ENCODE results near the gene NPAS1.
"Not testable (repeated sequence)": the region's sequence is repeated elsewhere in the genome, so short reads cannot be mapped to it uniquely, and the experiment has no call there.

Gene NPAS1

GRCh38 chr19:47068246-47068645 lies 48.6 kb downstream of the NPAS1 start:
- no peak overlapping the region for H2AFZ ChIP-seq (ENCODE audit: low read length, unreplicated experiment)
- no peaks in the 10 kb centered on the region for H3K79me2 ChIP-seq (ENCODE audit: control insufficient read depth, insufficient read depth, low read length, unreplicated experiment)
- H3K36me3 ChIP-seq (ENCODE audit: insufficient read depth, low read length), result no peaks in the 10 kb centered on the region
- H3K4me1 ChIP-seq (ENCODE audit: control insufficient read depth, insufficient read depth, low read length, unreplicated experiment), result no peaks in the 10 kb centered on the region
- H3K4me3 ChIP-seq (ENCODE audit: low read depth, low read length), result no peak overlapping the region
- no peak overlapping the region for H3K27ac ChIP-seq (ENCODE audit: low read depth, low read length)
- H3K27me3 ChIP-seq (ENCODE audit: insufficient read depth, low read length), result no peaks in the 10 kb centered on the region

- H3K4me3 ChIP-seq (ENCODE audit: low read depth, low read length), result no peak overlapping the region
- no peaks in the 10 kb centered on the region for H3K27me3 ChIP-seq (ENCODE audit: insufficient read depth, low read length)
- H3K79me2 ChIP-seq (ENCODE audit: control insufficient read depth, insufficient read depth, low read length, unreplicated experiment), result no peaks in the 10 kb centered on the region
- H3K27ac ChIP-seq (ENCODE audit: low read depth, low read length), result no peak overlapping the region
- H2AFZ ChIP-seq (ENCODE audit: low read length, unreplicated experiment), result no peak overlapping the region
- H3K36me3 ChIP-seq (ENCODE audit: insufficient read depth, low read length), result no peaks in the 10 kb centered on the region
- no peaks in the 10 kb centered on the region for H3K4me1 ChIP-seq (ENCODE audit: control insufficient read depth, insufficient read depth, low read length, unreplicated experiment)
These were observed 49.3 kb downstream of the NPAS1 start for GRCh38 chr19:47068876-47069406.

GRCh38 chr19:47069795-47070194 lies 50.2 kb downstream of the NPAS1 start:
- H2AFZ ChIP-seq (ENCODE audit: low read length, unreplicated experiment), result no peak overlapping the region
- H3K4me1 ChIP-seq (ENCODE audit: control insufficient read depth, insufficient read depth, low read length, unreplicated experiment), result no peaks in the 10 kb centered on the region
- no peaks in the 10 kb centered on the region for H3K36me3 ChIP-seq (ENCODE audit: insufficient read depth, low read length)
- no peak overlapping the region for H3K4me3 ChIP-seq (ENCODE audit: low read depth, low read length)
- no peak overlapping the region for H3K27ac ChIP-seq (ENCODE audit: low read depth, low read length)
- no peaks in the 10 kb centered on the region for H3K27me3 ChIP-seq (ENCODE audit: insufficient read depth, low read length)
- H3K79me2 ChIP-seq (ENCODE audit: control insufficient read depth, insufficient read depth, low read length, unreplicated experiment), result peaks cover 3% of the 10 kb centered on the region

- Histone ChIP-seq H3K4me3 (ENCODE audit: low read depth, low read length) (no peak overlapping the region), H3K36me3 (ENCODE audit: insufficient read depth, low read length) (no peaks in the 10 kb centered on the region), H3K27me3 (ENCODE audit: insufficient read depth, low read length) (no peaks in the 10 kb centered on the region), H3K79me2 (ENCODE audit: control insufficient read depth, insufficient read depth, low read length, unreplicated experiment) (peaks cover 3% of the 10 kb centered on the region), H3K27ac (ENCODE audit: low read depth, low read length) (no peak overlapping the region), H2AFZ (ENCODE audit: low read length, unreplicated experiment) (no peak overlapping the region), H3K4me1 (ENCODE audit: control insufficient read depth, insufficient read depth, low read length, unreplicated experiment) (no peaks in the 10 kb centered on the region)
These were observed 51.1 kb downstream of the NPAS1 start for GRCh38 chr19:47070756-47071155.

GRCh38 chr19:47071731-47072130 lies 52.1 kb downstream of the NPAS1 start:
- H3K4me1 ChIP-seq (ENCODE audit: control insufficient read depth, insufficient read depth, low read length, unreplicated experiment), result no peaks in the 10 kb centered on the region
- no peaks in the 10 kb centered on the region for H3K36me3 ChIP-seq (ENCODE audit: insufficient read depth, low read length)
- no peak overlapping the region for H3K27ac ChIP-seq (ENCODE audit: low read depth, low read length)
- no peak overlapping the region for H3K4me3 ChIP-seq (ENCODE audit: low read depth, low read length)
- no peaks in the 10 kb centered on the region for H3K27me3 ChIP-seq (ENCODE audit: insufficient read depth, low read length)
- H2AFZ ChIP-seq (ENCODE audit: low read length, unreplicated experiment), result no peak overlapping the region
- peaks cover 3% of the 10 kb centered on the region for H3K79me2 ChIP-seq (ENCODE audit: control insufficient read depth, insufficient read depth, low read length, unreplicated experiment)

GRCh38 chr19:47072323-47072722 lies 52.7 kb downstream of the NPAS1 start:
- Histone ChIP-seq H3K36me3 (ENCODE audit: insufficient read depth, low read length) (no peaks in the 10 kb centered on the region), H3K79me2 (ENCODE audit: control insufficient read depth, insufficient read depth, low read length, unreplicated experiment) (peaks cover 3% of the 10 kb centered on the region), H3K27me3 (ENCODE audit: insufficient read depth, low read length) (no peaks in the 10 kb centered on the region), H3K4me1 (ENCODE audit: control insufficient read depth, insufficient read depth, low read length, unreplicated experiment) (no peaks in the 10 kb centered on the region), H2AFZ (ENCODE audit: low read length, unreplicated experiment) (no peak overlapping the region), H3K27ac (ENCODE audit: low read depth, low read length) (no peak overlapping the region), H3K4me3 (ENCODE audit: low read depth, low read length) (no peak overlapping the region)

GRCh38 chr19:47073574-47073973 lies 53.9 kb downstream of the NPAS1 start:
- Histone ChIP-seq H3K79me2 (ENCODE audit: control insufficient read depth, insufficient read depth, low read length, unreplicated experiment) (peaks cover 3% of the 10 kb centered on the region), H3K4me3 (ENCODE audit: low read depth, low read length) (no peak overlapping the region), H3K27ac (ENCODE audit: low read depth, low read length) (no peak overlapping the region), H3K27me3 (ENCODE audit: insufficient read depth, low read length) (no peaks in the 10 kb centered on the region), H2AFZ (ENCODE audit: low read length, unreplicated experiment) (no peak overlapping the region), H3K36me3 (ENCODE audit: insufficient read depth, low read length) (no peaks in the 10 kb centered on the region), H3K4me1 (ENCODE audit: control insufficient read depth, insufficient read depth, low read length, unreplicated experiment) (no peaks in the 10 kb centered on the region)

- Histone ChIP-seq H3K79me2 (ENCODE audit: control insufficient read depth, insufficient read depth, low read length, unreplicated experiment) (peaks cover 3% of the 10 kb centered on the region), H3K27me3 (ENCODE audit: insufficient read depth, low read length) (no peaks in the 10 kb centered on the region), H3K4me1 (ENCODE audit: control insufficient read depth, insufficient read depth, low read length, unreplicated experiment) (no peaks in the 10 kb centered on the region), H2AFZ (ENCODE audit: low read length, unreplicated experiment) (no peak overlapping the region), H3K36me3 (ENCODE audit: insufficient read depth, low read length) (no peaks in the 10 kb centered on the region), H3K4me3 (ENCODE audit: low read depth, low read length) (no peak overlapping the region), H3K27ac (ENCODE audit: low read depth, low read length) (no peak overlapping the region)
These were observed 55.0 kb downstream of the NPAS1 start for GRCh38 chr19:47074621-47075020.

GRCh38 chr19:47075179-47075810 lies 55.7 kb downstream of the NPAS1 start:
- no peak overlapping the region for H3K27ac ChIP-seq (ENCODE audit: low read depth, low read length)
- no peaks in the 10 kb centered on the region for H3K4me1 ChIP-seq (ENCODE audit: control insufficient read depth, insufficient read depth, low read length, unreplicated experiment)
- no peak overlapping the region for H2AFZ ChIP-seq (ENCODE audit: low read length, unreplicated experiment)
- no peak overlapping the region for H3K4me3 ChIP-seq (ENCODE audit: low read depth, low read length)
- peaks cover 3% of the 10 kb centered on the region for H3K79me2 ChIP-seq (ENCODE audit: control insufficient read depth, insufficient read depth, low read length, unreplicated experiment)
- no peaks in the 10 kb centered on the region for H3K27me3 ChIP-seq (ENCODE audit: insufficient read depth, low read length)
- no peaks in the 10 kb centered on the region for H3K36me3 ChIP-seq (ENCODE audit: insufficient read depth, low read length)

- Histone ChIP-seq H2AFZ (ENCODE audit: low read length, unreplicated experiment) (no peak overlapping the region), H3K27me3 (ENCODE audit: insufficient read depth, low read length) (no peaks in the 10 kb centered on the region), H3K27ac (ENCODE audit: low read depth, low read length) (no peak overlapping the region), H3K4me1 (ENCODE audit: control insufficient read depth, insufficient read depth, low read length, unreplicated experiment) (no peaks in the 10 kb centered on the region), H3K79me2 (ENCODE audit: control insufficient read depth, insufficient read depth, low read length, unreplicated experiment) (peaks cover 3% of the 10 kb centered on the region), H3K4me3 (ENCODE audit: low read depth, low read length) (no peak overlapping the region), H3K36me3 (ENCODE audit: insufficient read depth, low read length) (no peaks in the 10 kb centered on the region)
These were observed 56.3 kb downstream of the NPAS1 start for GRCh38 chr19:47075941-47076340.

GRCh38 chr19:47078351-47078750 lies 58.7 kb downstream of the NPAS1 start:
- H3K4me3 ChIP-seq (ENCODE audit: low read depth, low read length); H3K36me3 ChIP-seq (ENCODE audit: insufficient read depth, low read length): not testable (repeated sequence)

More at GRCh38 chr19:47078351-47078750, 58.7 kb downstream of the NPAS1 start:
- not testable (repeated sequence) for H3K27me3 ChIP-seq (ENCODE audit: insufficient read depth, low read length); H3K27ac ChIP-seq (ENCODE audit: low read depth, low read length); H3K4me1 ChIP-seq (ENCODE audit: control insufficient read depth, insufficient read depth, low read length, unreplicated experiment); H2AFZ ChIP-seq (ENCODE audit: low read length, unreplicated experiment); H3K79me2 ChIP-seq (ENCODE audit: control insufficient read depth, insufficient read depth, low read length, unreplicated experiment)
